HG02885 (cell line): ENCODE data around the gene ANKRD63.

ENCODE experiments used
- ATAC-seq: cut with Tn5 transposase; IDR thresholded peaks from one replicate; pipeline ENCODE4 v1.9.1; 2021; ENCODE audit warnings: mild to moderate bottlenecking; ENCODE audit not compliant: unreplicated experiment, poor library complexity

The ANKRD63 gene

GRCh38 chr15:40313531-40314398, 30.9 kb upstream of the ANKRD63 start:
- no peak for ATAC-seq

DNA sequence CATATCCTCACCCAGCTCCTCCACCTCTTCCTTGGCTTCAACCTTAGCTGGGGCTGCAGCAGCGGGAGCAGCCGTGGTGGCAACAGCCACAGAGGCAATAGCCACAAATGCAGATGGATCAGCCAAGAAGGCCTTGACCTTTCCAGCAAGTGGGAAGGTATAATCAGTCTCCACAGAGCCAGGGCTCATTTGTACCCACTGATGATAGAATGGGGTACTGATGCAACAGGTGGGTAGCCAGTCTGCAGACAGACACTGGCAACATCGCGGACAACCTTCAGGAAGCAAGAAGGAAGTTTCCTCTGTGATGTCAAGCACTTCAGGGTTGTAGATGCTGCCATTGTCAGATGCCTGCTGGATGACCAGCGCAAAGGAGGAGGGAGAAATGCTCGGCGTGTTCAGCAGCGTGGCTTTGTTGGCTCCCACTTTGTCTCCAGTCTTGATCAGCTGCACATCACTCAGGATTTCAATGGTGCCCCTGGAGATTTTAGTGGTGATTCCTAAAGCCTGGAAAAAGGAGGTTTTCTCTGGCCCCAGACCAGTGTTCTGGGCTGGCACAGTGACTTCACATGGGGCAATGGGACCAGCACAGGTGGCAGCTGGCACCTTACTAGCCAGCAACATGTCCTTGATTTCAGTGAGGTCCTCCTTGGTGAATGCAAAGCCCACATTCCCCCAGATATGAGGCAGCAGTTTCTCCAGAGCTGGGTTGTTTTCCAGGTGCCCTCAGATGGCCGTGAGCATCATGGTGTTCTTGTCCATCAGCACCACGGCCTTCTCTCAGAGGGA, 29.7 kb upstream of the ANKRD63 start:
- no peak for ATAC-seq

GRCh38 chr15:40310993-40311392, 28.1 kb upstream of the ANKRD63 start:
- ATAC-seq = no peak

- no peak for ATAC-seq
Measured at GRCh38 chr15:40310001-40310959, 27.4 kb upstream of the ANKRD63 start.

DNA sequence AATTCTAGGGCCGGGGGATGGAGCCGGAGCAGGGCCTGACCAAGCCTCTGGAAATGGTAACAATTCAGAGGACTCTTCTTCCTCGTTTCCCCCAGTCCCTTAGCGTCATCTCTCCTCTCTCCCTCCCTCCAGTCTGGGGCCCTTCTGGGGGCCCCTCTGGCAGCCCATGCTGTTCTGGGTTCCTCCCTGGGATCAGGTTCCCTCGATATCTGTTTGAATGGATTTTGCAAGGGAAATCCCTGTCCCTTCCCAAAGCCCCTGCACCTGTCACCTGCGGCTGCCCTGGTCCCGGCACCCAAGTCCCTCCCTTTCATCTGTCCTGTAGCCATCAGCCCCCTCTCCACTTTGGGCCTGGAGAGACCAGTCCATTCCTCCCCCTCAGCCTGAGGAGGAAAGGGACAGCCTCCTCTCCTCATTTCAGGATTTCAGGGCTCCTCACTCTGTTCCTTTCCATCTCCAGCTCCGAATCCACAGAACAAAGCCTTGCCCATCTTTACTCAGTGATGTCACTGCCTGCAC, 26.5 kb upstream of the ANKRD63 start:
- ATAC-seq = no peak

DNA sequence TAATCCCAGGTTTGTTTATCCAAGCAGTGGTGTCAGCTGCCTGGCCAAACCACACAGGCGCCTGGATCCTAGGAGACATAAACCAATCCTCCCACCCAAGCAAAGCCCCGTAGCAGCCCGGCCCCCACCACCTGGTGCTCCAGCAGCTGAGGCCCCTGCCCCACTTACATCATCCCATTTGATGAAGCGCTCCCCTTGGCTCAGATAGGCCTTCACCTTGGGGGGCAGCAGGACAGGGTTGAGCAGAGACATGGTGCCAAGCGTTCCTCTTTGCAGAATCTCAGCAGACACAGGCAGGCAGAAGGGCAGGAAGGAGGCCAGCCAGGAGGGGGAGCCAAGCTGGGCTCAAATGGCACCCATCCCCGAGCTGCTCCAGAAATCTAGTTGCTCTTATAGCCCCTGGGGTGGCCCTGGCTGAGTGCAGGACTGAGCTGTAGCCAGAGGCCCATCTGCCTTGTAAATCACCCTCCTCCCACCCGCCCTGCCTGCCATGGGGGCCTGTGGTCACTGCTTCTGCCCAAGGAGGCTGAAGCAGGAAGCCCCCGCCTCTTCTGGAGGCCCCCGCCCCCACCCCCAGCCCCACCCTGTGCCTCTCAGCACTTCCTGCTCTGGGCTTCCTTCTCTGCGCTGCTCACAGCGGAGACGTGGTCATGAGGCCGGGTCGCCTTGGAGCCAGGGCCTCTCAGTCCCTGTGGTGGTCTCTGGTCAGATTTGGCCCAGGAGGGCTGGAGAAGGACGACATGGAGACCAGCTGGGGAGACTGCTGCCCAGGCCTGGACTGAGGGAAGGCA, 24.8 kb upstream of the ANKRD63 start, which contains the start of gene PLCB2:
PLCB2 (minus strand) TSS at position 515 of the 791 bp plus-strand sequence; CDS start at position 252, 263 bp downstream.
- ATAC-seq = peak; percentile 61

DNA sequence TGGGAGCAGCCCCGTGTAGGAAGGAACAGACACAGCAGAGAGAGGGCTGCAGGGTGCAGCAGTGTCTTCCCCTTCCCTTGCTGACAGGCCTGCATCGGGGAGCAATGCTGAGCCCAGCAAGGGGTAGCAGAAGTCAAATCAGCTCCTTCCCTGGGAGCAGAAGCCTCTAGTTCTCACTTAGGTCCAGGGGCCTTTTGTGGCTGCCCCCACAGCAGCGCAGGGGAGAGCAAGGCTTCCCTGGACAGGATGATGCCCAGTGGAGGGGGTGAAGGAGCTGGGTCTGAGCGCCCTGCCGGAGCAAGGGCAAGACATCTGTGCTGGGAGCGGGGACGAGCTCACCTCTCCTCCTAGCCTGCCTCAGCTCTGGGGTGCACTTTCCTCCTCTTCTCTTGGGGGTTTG, 24.0 kb upstream of the ANKRD63 start:
- no peak for ATAC-seq

DNA sequence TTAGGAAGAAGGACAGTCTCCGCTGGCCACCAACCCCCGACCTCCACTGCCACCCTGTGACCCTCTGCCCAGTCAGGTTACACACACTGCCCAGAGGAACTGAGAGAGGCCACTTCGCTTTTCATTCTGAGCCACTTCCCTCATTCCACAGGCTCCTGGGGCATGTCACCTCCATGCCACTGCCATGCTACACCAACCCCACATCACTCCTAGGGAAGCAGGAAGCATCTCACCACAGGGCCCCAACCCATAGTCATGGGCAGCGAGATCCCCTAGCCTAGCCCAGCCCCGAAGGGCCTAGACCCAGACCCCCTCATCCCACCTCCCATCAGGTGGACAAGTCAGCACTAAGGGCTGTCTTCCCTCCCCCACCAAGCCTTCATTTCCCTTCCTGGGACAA, 23.5 kb upstream of the ANKRD63 start:
- ATAC-seq = no peak

DNA sequence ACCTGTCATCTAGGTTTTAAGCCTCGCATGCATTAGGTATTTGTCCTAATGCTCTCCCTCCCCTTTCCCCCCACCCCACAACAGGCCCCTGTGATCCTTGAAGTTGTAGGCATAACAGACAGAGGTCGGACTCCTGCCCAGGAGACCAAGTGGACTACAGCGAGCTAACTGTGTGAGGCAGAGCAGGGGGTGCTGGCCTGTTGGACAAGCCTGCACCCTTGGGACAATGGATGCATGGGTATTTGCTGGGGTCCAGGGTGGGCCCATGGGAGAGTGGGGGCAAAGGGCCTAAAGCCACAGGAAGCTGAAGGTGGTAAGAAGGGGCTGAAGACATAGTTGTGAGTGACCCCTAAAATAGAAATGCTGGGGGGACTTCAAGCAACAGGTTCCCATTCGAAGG, 22.4 kb upstream of the ANKRD63 start:
- ATAC-seq = no peak

DNA sequence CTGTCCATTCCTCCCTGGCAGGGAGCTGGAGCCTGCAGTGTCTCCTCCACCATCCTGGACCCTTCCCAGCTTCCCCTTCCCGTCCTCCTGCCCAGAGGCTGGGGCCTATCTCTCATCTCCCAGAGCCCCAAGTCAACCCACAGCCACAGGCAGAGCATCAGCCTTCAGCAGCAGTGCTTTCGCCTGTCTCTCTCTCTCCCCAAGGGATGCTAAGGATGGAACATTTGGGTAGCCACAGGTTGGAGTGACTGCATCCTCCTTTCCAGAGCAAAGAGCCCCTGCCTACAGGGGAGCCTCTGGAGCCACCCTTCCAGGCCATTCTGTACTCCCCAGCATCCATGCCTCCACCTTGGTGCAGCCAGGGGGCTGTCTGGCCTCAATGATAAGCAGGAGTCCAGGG, 20.7 kb upstream of the ANKRD63 start:
- ATAC-seq = no peak

- no peak for ATAC-seq
Measured at GRCh38 chr15:40302981-40303380, 20.1 kb upstream of the ANKRD63 start.

- no peak for ATAC-seq
Measured at GRCh38 chr15:40302288-40302886, 19.5 kb upstream of the ANKRD63 start.

DNA sequence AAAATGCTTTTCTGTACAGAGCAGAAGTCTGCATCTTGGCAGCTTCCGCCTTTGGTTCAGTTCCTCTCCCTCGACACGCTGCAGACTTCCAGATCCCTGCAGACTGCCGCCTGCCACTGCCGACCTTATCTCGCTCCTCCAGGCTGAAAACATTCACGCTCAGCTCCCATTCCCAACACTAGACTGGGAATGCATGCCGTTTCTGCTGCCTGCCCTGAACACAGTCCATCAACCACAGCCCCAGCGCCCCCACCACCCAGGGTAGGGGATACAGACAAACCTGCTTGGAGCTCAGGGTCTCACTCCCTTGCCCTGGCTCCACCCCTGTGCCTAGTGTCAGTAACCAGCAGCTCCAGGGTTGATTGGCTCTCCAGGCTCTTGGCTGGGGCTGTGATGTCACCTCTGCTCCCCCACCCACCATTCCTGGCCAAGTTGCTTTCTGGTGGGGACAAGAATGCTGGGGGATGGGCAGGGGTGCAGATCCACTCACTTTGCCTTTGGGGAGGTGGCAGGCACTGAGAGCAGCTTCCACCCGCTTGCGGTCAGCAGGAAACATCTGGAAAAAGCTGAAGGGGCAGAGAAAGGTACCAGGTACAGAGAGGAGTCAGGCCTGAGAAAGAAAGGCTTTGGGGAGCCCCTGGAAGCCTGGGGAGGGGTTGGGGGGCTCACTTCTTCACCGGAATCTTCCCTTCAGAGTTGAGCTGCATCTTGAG, 18.8 kb upstream of the ANKRD63 start:
- no peak for ATAC-seq

GRCh38 chr15:40300771-40301170, 17.9 kb upstream of the ANKRD63 start:
- no peak for ATAC-seq

DNA sequence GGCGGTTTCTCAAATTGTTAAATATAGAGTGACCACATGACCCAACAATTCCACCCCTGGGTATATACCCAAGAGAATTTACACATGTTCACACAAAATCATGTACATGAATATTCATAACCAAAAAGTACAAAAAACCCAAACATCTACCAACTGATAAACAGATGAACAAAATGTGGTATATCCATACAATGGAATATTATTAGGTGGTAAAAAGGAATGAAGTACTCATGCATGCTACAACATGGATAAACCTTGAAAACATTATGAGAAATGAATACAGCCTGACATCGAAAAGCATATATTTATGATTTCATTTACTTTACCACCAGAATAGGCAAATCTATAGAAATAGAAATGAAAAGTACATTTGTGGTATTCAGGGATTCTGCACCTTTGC, 17.5 kb upstream of the ANKRD63 start:
- ATAC-seq = no peak

DNA sequence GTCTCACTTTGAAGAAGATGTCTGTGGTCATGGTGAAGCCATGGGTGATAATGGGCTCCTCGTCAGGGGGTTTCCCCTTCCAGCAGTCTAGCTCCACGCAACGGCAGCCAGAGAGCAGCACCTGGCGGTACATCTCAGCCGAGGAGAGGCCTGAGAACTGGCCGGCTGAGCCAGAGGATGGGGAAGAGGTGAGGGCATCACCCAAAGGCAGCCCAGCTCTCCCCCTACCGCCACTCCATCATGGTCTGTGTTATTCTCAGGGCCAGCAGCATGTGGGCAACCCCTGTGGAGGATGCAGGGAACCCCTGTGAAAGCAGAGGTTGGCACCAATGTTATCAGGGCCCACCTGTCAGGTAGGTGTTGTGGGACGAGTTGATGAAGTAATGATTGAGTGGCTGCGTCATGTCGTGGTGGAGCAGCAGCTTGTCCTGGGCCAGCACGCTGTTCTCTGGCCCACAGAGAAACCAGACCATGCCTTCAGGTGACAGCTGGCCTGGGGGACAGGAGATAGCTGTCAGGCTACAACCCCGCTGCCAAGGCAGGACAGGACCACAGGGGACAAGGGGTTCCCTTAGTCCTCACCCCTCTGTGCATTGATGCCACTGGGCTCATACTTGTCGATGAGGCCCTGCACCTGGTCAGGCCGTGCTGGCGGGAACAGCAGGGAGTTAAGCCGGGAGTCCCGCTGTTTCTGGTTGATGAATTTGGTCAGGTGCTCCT, 15.5 kb upstream of the ANKRD63 start:
- ATAC-seq = no peak

DNA sequence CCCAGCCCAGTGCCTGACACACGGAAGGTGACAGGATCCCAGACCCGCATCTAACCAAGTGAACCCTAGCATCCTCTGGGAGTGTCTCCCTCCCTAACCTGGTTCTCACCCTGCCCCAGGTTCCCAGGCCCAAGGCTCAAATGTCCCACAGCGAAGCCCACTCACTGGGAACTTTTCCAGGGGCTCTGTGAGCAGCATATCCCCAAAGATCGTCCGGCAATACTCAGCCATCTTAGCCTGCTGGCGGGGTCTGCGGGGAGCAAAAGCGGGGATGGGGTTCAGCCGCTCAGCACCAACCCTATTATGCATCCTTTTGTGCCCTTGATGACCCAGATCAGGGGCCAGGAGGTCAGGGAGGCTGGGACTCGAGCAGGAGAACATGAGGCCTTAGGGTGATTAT, 14.5 kb upstream of the ANKRD63 start:
- ATAC-seq = no peak
